Sigmoid colon (tissue), 4 donors: ENCODE results near the gene TRAF2.

Source experiments
- CTCF ChIP-seq, 4 experiments: fragments of 450-650 bp in 3 of 4; fragments of 200-600 bp in 1 of 4; IDR thresholded peaks; one replicate each; pipeline ENCODE4 v1.5.1; 2016 to 2019; ENCODE audit warnings: antibody characterized with exemption in 4 of 4, mild to moderate bottlenecking in 3 of 4, moderate library complexity in 2 of 4
- EP300 ChIP-seq, 4 donors: sonication (generic); formaldehyde crosslinking; IDR thresholded peaks; one replicate each; pipeline ENCODE4 v1.6.1; 2017; ENCODE audit warnings: antibody characterized with exemption in 4 of 4
- POLR2A ChIP-seq, 2 donors: fragments of 450-650 bp; IDR thresholded peaks; one replicate each; pipeline ENCODE4 v1.6.1; 2016; ENCODE audit warnings: antibody characterized with exemption in 2 of 2, mild to moderate bottlenecking in 2 of 2, moderate library complexity in 2 of 2
- POLR2AphosphoS5 ChIP-seq, 4 donors: sonication (generic); formaldehyde crosslinking; IDR thresholded peaks; one replicate each; pipeline ENCODE4 v1.6.1; 2017; ENCODE audit warnings: antibody characterized with exemption in 4 of 4

GRCh38 chr9:136969150-136969549 lies 82.8 kb downstream of the TRAF2 start:
- TF ChIP-seq POLR2A (IDR thresholded peaks at IDR 0.05) (no peak), CTCF (IDR thresholded peaks at IDR 0.05) (no peak), EP300 (IDR thresholded peaks at IDR 0.05) (no peak), POLR2AphosphoS5 (IDR thresholded peaks at IDR 0.05) (no peak)
